Measurements from ENCODE around the gene AARS2.

DNA sequence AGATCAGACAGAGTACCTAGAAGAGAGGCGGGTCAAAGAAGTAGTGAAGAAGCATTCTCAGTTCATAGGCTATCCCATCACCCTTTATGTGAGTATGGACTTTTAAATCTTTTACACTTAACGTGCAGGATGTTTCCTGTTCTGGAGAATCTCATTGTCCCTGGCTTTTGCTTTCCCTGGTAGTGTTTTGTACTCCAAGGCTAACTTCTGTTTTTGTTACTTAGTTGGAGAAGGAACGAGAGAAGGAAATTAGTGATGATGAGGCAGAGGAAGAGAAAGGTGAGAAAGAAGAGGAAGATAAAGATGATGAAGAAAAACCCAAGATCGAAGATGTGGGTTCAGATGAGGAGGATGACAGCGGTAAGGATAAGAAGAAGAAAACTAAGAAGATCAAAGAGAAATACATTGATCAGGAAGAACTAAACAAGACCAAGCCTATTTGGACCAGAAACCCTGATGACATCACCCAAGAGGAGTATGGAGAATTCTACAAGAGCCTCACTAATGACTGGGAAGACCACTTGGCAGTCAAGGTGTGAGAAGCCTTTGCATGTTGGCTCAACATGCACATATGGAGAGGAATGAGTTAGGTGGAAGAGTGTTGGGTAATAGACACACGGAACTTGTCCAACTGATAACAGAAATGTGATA, 63.0 kb downstream of the AARS2 start:
- TF ChIP-seq, protein P1, sequence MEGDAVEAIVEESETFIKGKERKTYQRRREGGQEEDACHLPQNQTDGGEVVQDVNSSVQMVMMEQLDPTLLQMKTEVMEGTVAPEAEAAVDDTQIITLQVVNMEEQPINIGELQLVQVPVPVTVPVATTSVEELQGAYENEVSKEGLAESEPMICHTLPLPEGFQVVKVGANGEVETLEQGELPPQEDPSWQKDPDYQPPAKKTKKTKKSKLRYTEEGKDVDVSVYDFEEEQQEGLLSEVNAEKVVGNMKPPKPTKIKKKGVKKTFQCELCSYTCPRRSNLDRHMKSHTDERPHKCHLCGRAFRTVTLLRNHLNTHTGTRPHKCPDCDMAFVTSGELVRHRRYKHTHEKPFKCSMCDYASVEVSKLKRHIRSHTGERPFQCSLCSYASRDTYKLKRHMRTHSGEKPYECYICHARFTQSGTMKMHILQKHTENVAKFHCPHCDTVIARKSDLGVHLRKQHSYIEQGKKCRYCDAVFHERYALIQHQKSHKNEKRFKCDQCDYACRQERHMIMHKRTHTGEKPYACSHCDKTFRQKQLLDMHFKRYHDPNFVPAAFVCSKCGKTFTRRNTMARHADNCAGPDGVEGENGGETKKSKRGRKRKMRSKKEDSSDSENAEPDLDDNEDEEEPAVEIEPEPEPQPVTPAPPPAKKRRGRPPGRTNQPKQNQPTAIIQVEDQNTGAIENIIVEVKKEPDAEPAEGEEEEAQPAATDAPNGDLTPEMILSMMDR (IDR thresholded peaks at IDR 0.05 in 2 of 3, conservative IDR thresholded peaks at IDR 0.05 in 1 of 3; ENCODE audit: control insufficient read depth in 2 of 3, extremely low read depth in 1 of 3, insufficient read depth in 1 of 3, low read depth in 3 of 3, low read length in 3 of 3) = no peak
- no peak for TF ChIP-seq FOXK2 (IDR thresholded peaks at IDR 0.05)
